HG03039 (cell line): ENCODE measurements around the gene TBL3.
"Not testable (repeated sequence)": the region's sequence is repeated elsewhere in the genome, so short reads cannot be mapped to it uniquely, and the experiment has no call there.

Experiments used
- ATAC-seq: cut with Tn5 transposase; IDR thresholded peaks from one replicate; pipeline ENCODE4 v1.9.1; 2021; ENCODE audit warnings: mild to moderate bottlenecking, moderate library complexity; ENCODE audit not compliant: unreplicated experiment

TBL3 gene

GRCh38 chr16:1971796-1972489, at the start of gene TBL3:
Gene TBL3, plus strand, starts transcription at chr16:1972053. Its CDS starts 112 bp downstream, at chr16:1972165.
- ATAC-seq = peak; percentile 60

- no peak for ATAC-seq
These were observed 49.5 kb upstream of the TBL3 start for GRCh38 chr16:1922357-1922756.

- no peak for ATAC-seq
These were observed 48.4 kb upstream of the TBL3 start for GRCh38 chr16:1923299-1924034.

- ATAC-seq = no peak
These were observed 47.8 kb upstream of the TBL3 start for GRCh38 chr16:1924095-1924494.

- ATAC-seq = no peak
These were observed 45.6 kb upstream of the TBL3 start for GRCh38 chr16:1926271-1926670.

GRCh38 chr16:1929105-1929504, 42.7 kb upstream of the TBL3 start:
- ATAC-seq = no peak

- ATAC-seq = peak; percentile 68
These were observed 42.1 kb upstream of the TBL3 start for GRCh38 chr16:1929578-1930337.

- ATAC-seq = no peak
These were observed 41.5 kb upstream of the TBL3 start for GRCh38 chr16:1930338-1930720.

GRCh38 chr16:1932050-1933028, 39.5 kb upstream of the TBL3 start:
- no peak for ATAC-seq

GRCh38 chr16:1933097-1933661, 38.7 kb upstream of the TBL3 start:
- ATAC-seq = no peak

GRCh38 chr16:1936945-1937479, 34.8 kb upstream of the TBL3 start:
- ATAC-seq = no peak

GRCh38 chr16:1938316-1938715, 33.5 kb upstream of the TBL3 start:
- no peak for ATAC-seq

- no peak for ATAC-seq
These were observed 32.9 kb upstream of the TBL3 start for GRCh38 chr16:1938910-1939309.

GRCh38 chr16:1939833-1940232, 32.0 kb upstream of the TBL3 start:
- ATAC-seq = not testable (repeated sequence)

- no peak for ATAC-seq
These were observed 31.3 kb upstream of the TBL3 start for GRCh38 chr16:1940273-1941161.

GRCh38 chr16:1941162-1942046, 30.4 kb upstream of the TBL3 start:
- no peak for ATAC-seq

GRCh38 chr16:1942047-1942809, 29.6 kb upstream of the TBL3 start:
- ATAC-seq = no peak
